LNCaP clone FGC (cell line): ENCODE measurements around the gene LYPD6.

Experiments
- DNase-seq: peaks from one replicate; pipeline ENCODE4 v3.0.0-alpha.2; 2011; ENCODE audit warnings: low read depth
- H3K4me3 ChIP-seq: 2 replicates; pipeline ENCODE4 v1.5.1; 2011; ENCODE audit warnings: mild to moderate bottlenecking, low read depth, low read length, control low read depth
- TF ChIP-seq, protein P1 (sequence below): IDR thresholded peaks from 2 replicates; pipeline ENCODE4 v1.5.1; 2012; ENCODE audit warnings: mild to moderate bottlenecking; ENCODE audit not compliant: control insufficient read depth, insufficient read depth; ENCODE audit errors: extremely low read depth

LYPD6 gene

DNA sequence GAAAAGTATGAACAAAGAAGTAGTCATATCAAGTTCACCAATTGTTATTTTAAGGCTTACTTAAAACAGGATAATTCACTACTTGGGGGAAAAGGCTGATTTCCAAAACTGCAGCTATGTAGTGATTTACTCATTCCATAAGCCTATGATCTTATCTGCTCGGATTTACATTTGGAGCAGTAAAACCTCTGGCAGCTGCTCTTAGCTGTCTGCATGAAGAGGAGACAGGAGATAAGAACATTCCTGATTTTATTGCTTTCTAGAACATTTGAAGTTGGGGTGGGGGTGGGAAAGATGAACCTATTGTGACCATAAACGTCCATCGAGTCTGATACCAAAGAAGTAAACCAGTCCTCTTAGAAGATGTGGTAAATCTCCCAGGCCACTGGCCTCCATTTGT lies 136.2 kb downstream of the LYPD6 start:
- H3K4me3 ChIP-seq, result no peak overlapping the region
- peak; percentile 19 for DNase-seq
- TF ChIP-seq, protein P1, sequence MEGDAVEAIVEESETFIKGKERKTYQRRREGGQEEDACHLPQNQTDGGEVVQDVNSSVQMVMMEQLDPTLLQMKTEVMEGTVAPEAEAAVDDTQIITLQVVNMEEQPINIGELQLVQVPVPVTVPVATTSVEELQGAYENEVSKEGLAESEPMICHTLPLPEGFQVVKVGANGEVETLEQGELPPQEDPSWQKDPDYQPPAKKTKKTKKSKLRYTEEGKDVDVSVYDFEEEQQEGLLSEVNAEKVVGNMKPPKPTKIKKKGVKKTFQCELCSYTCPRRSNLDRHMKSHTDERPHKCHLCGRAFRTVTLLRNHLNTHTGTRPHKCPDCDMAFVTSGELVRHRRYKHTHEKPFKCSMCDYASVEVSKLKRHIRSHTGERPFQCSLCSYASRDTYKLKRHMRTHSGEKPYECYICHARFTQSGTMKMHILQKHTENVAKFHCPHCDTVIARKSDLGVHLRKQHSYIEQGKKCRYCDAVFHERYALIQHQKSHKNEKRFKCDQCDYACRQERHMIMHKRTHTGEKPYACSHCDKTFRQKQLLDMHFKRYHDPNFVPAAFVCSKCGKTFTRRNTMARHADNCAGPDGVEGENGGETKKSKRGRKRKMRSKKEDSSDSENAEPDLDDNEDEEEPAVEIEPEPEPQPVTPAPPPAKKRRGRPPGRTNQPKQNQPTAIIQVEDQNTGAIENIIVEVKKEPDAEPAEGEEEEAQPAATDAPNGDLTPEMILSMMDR, result no peak

DNA sequence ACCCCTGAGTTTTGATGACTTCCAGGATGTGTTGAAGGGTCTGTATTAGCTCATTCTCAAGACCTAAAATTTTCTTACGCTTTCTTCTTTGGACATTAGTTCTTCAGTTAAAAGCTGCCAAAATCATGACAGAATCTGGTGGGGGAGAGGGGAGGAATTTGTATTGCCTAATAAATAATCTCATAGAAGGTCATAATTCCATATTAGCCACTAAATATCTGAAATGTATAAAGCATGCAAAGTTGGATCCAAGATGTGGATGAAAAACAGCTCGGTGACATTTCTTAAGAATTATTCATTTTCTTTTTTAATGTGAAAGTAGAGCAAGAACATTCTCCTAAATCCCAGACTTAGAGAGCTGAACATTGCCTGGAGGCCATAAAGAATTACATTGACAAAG lies 137.0 kb downstream of the LYPD6 start:
- TF ChIP-seq, protein P1, result no peak
- H3K4me3 ChIP-seq, result no peak overlapping the region
- DNase-seq, result no peak

DNA sequence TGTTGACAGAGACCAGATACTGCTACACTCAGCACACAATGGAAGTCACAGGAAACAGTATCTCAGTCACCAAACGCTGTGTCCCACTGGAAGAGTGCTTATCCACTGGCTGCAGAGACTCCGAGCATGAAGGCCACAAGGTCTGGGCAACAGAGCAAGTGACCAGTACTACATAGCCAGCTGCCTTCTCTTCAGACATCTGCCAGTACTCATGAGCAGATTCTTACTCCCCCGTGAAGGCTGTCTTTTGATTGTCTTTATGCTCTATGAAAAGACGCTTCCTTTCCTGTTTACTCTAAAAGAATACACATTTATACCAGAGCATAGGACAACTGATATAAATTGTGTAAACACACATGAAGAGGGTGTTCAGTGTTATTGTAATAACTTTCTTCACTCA lies 138.2 kb downstream of the LYPD6 start:
- TF ChIP-seq, protein P1, result no peak
- no peak for DNase-seq
- no peak overlapping the region for H3K4me3 ChIP-seq

DNA sequence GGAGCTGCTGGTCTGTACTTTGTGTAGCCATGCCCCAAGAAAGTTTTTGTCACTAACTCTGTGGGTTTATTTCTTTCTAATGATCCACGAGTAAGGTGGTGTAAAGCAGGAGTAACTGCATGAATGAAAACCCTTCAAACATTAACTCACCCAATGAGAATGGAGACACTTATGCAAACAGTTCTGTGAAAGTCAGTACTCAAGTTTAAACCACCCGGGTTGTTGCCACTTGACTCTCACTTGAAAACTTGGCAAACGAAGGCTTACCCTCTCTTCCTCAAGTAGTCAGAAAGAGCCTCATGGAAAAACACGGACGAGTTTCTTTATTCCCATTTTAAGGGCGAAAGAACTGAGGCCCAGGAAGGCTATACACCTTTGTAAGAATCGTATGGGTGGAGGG lies 139.7 kb downstream of the LYPD6 start:
- DNase-seq, result no peak
- TF ChIP-seq, protein P1, result no peak
- H3K4me3 ChIP-seq, result no peak overlapping the region

DNA sequence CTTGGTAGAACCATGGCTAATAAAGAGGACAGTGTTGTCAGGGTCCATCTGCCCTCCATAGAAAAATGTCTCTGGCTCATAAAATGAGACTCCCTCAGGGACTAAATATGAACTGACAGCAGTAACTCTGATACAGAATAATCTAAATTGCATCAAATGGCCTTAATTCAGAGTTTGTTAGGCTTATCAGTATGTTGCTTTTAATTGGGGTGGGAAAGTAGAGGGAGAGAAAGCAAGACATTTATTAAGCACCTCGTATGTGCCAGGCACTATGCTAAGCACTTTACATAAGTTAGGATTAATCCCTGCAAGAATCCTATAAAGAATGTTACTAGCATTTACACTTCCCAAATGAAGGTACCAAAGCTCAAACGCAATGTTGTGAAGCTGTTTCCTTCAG lies 142.0 kb downstream of the LYPD6 start:
- no peak overlapping the region for H3K4me3 ChIP-seq
- TF ChIP-seq, protein P1, result no peak

DNA sequence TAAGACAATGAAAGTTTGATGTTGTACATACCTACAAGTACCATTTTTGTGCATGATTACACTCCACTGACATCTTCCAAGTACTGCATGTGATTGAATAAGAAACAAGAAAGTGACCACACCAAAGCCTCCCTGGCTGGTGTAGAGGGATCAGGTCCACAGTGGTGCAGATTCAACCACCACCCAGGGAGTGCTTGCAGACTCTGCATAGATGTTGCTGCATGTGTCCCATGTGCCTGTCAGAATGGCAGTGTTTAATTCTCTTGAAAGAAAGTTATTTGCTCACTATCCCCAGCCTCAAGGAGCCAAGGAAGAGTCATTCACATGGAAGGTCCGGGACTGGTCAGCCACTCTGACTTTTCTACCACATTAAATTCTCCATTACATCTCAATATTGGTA lies 142.7 kb downstream of the LYPD6 start:
- H3K4me3 ChIP-seq, result no peak overlapping the region
- TF ChIP-seq, protein P1, result no peak
- DNase-seq, result no peak

More for the DNA sequence above, 142.0 kb downstream of the LYPD6 start:
- DNase-seq, result no peak

DNA sequence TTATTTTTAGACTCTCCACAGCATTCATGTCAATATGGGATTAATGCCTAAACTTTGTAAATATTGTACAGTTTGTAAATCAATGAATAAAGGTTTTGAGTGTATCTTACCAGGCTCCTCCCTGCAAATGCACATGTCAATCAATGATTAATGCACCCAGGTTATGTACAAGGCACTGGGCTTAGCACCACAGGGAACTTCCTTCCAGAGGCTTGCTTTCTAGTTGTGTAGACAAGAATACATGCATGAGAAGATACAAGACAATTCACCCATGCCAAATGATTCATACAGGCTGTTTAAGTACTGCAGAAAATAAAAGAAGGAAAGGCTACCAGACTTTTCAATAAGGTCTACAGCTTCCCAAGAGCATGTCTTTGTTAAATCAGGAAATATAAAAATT lies 143.1 kb downstream of the LYPD6 start:
- DNase-seq, result no peak
- TF ChIP-seq, protein P1, result no peak
- H3K4me3 ChIP-seq, result no peak overlapping the region
